ENCODE data around the gene HSPB3.
A peak's percentile ranks its signal among the peaks of the same experiment; 100 is the strongest.
"Not testable (repeated sequence)": the region's sequence is repeated elsewhere in the genome, so short reads cannot be mapped to it uniquely, and the experiment has no call there.

Gene HSPB3

GRCh38 chr5:54455413-54456157 lies at the start of gene HSPB3:
Gene HSPB3 (plus strand): TSS chr5:54455699. CDS start chr5:54455790, 91 bp downstream.
- no peak within 1 kb of the TSS for H3K27ac ChIP-seq
- no peak for DNase-seq (ENCODE audit: low read depth, low spot score)

- DNase-seq (ENCODE audit: low read depth, low spot score): no peak
These were observed 44.3 kb upstream of the HSPB3 start for GRCh38 chr5:54411176-54411575.

GRCh38 chr5:54412913-54413312 lies 42.6 kb upstream of the HSPB3 start:
- H3K27ac ChIP-seq: no peak overlapping the region
- DNase-seq (ENCODE audit: low read depth, low spot score): no peak

More at GRCh38 chr5:54411176-54411575, 44.3 kb upstream of the HSPB3 start:
- H3K27ac ChIP-seq: no peak overlapping the region

GRCh38 chr5:54415147-54415546 lies 40.4 kb upstream of the HSPB3 start:
- peak overlapping the region; percentile 59 for H3K27ac ChIP-seq
- no peak for DNase-seq (ENCODE audit: low read depth, low spot score)

- peak overlapping the region; percentile 59 for H3K27ac ChIP-seq
- peak; percentile 83 for DNase-seq (ENCODE audit: low read depth, low spot score)
These were observed 39.5 kb upstream of the HSPB3 start for GRCh38 chr5:54415896-54416601.

- not testable (repeated sequence) for DNase-seq (ENCODE audit: low read depth, low spot score); H3K27ac ChIP-seq
These were observed 35.7 kb upstream of the HSPB3 start for GRCh38 chr5:54419573-54420423.

- not testable (repeated sequence) for DNase-seq (ENCODE audit: low read depth, low spot score); H3K27ac ChIP-seq
These were observed 35.0 kb upstream of the HSPB3 start for GRCh38 chr5:54420511-54420910.

- DNase-seq (ENCODE audit: low read depth, low spot score): no peak
- H3K27ac ChIP-seq: no peak overlapping the region
These were observed 33.5 kb upstream of the HSPB3 start for GRCh38 chr5:54421976-54422375.

GRCh38 chr5:54425258-54425657 lies 30.2 kb upstream of the HSPB3 start:
- DNase-seq (ENCODE audit: low read depth, low spot score): no peak
- H3K27ac ChIP-seq: no peak overlapping the region

- H3K27ac ChIP-seq: no peak overlapping the region
- DNase-seq (ENCODE audit: low read depth, low spot score): no peak
These were observed 29.3 kb upstream of the HSPB3 start for GRCh38 chr5:54426209-54426608.

GRCh38 chr5:54434650-54435049 lies 20.8 kb upstream of the HSPB3 start:
- DNase-seq (ENCODE audit: low read depth, low spot score); H3K27ac ChIP-seq: not testable (repeated sequence)

- DNase-seq (ENCODE audit: low read depth, low spot score): no peak
- no peak overlapping the region for H3K27ac ChIP-seq
These were observed 16.7 kb upstream of the HSPB3 start for GRCh38 chr5:54438620-54439389.

- no peak for DNase-seq (ENCODE audit: low read depth, low spot score)
- peak overlapping the region; percentile 57 for H3K27ac ChIP-seq
These were observed 15.0 kb upstream of the HSPB3 start for GRCh38 chr5:54440456-54440893.

GRCh38 chr5:54442271-54442670 lies 13.2 kb upstream of the HSPB3 start:
- no peak overlapping the region for H3K27ac ChIP-seq
- DNase-seq (ENCODE audit: low read depth, low spot score): no peak

- H3K27ac ChIP-seq: no peak overlapping the region
- DNase-seq (ENCODE audit: low read depth, low spot score): no peak
These were observed 12.2 kb upstream of the HSPB3 start for GRCh38 chr5:54443270-54443669.

- DNase-seq (ENCODE audit: low read depth, low spot score): no peak
- no peak overlapping the region for H3K27ac ChIP-seq
These were observed 9.7 kb upstream of the HSPB3 start for GRCh38 chr5:54445691-54446378.

GRCh38 chr5:54446379-54446732 lies 9.1 kb upstream of the HSPB3 start:
- no peak overlapping the region for H3K27ac ChIP-seq
- DNase-seq (ENCODE audit: low read depth, low spot score): no peak

- DNase-seq (ENCODE audit: low read depth, low spot score): no peak
- H3K27ac ChIP-seq: no peak overlapping the region
These were observed 5.6 kb upstream of the HSPB3 start for GRCh38 chr5:54449923-54450322.

GRCh38 chr5:54450542-54450941 lies 5.0 kb upstream of the HSPB3 start:
- H3K27ac ChIP-seq: no peak overlapping the region
- no peak for DNase-seq (ENCODE audit: low read depth, low spot score)
